NCI-H2081 (cell line): ENCODE results near the gene RHEB.

ENCODE experiments used
- DNase-seq, 2 experiments: peaks; one replicate each; lab custom pipeline; 2025; lab: John Stamatoyannopoulos, UW

RHEB gene

DNA sequence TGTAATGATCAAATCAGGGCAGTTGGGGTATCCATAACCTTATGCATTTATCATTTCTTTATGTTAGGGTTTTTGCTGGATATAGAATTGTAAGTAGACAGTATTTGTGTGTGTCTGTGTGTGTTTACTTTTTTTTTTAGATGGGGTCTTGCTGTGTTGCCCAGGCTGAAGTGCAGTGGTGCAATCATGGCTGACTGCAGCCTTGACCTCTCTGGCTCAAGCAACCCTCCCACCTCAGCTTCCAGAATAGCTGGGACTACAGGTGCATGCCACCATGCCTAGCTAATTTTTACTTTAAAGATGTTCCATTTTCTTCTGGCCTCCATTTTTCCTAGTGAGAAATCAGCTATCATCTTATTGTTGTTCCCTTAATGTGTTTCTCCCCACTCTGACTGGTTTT, 10.1 kb upstream of the RHEB start:
- DNase-seq = no peak

DNA sequence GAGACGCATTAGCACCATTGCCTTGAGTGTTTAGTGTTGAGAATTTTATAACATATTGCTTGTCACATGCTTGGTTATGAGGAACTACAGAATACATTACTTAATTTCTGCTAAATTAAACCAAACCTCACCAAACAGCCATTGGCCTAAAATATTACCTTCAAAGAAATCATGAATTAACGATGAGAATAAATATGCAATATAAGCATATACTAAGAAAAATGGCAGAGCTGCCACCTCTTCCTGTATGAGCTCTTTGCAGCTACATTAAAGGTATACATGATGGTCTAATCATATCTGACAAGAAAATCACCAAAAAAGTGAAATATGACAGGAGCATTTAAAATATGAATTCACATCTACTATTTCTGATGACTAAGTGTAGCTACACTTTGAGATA, 5.2 kb upstream of the RHEB start:
- no peak for DNase-seq

DNA sequence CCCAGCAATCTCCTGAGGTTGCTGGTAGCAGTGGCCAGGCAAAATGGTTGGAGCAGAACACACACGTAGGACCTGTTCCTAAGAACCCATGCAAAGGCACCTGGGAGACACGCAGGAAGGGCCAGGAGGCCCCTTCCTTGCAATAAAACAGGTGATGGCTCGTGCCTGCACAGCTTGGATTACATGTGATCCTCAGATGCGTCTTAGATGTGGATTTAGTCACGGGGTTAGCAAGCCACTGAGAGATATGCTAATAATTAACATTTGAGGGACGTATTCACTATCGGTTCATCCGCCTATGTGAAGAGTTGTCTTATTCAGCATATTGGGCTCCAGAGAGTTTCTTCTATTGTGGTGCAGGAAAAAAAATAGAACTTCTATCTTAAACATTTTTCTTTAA, 4.6 kb upstream of the RHEB start:
- DNase-seq = no peak

DNA sequence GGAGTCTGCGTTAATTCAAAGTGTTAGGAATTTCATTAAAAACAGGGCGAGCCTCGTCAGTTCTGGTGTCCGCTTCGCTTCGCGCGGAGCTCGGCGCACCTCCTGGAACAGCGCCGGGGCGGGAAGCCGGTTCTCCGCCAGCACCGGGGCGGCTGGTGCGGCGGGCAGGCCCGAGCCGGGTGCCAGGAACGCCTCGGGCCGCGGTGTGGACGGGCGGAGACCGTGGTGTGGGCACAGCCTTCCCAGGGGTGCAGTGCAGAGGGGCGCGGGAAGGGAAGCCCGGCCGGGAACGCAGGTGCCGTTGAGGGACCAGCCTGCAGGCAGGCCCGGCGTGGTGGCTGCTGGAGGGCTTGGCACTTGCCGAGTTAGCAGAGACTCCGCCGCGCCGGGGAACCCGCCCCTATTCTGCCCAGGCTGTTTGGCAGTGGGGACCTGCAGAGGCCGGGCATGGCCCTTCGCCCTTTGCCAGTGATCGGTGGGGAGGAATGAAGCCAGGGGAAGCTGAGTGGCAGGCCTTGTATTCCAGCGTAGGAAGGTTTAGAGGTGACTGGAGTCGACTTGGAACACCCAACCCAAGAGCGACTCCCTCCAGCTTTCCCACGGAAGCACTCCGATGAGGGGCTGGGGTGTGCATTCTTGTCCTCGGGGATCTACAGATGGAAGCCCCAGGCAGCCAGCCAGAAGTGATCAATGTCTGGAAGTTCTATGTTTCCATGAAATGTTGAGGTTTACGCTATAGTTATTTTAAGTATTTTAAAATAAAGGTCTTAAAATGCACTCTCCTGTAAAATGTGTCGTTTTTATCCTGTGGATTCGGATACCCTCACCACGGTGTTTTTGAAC, 945 bp upstream of the RHEB start:
- DNase-seq = no peak

DNA sequence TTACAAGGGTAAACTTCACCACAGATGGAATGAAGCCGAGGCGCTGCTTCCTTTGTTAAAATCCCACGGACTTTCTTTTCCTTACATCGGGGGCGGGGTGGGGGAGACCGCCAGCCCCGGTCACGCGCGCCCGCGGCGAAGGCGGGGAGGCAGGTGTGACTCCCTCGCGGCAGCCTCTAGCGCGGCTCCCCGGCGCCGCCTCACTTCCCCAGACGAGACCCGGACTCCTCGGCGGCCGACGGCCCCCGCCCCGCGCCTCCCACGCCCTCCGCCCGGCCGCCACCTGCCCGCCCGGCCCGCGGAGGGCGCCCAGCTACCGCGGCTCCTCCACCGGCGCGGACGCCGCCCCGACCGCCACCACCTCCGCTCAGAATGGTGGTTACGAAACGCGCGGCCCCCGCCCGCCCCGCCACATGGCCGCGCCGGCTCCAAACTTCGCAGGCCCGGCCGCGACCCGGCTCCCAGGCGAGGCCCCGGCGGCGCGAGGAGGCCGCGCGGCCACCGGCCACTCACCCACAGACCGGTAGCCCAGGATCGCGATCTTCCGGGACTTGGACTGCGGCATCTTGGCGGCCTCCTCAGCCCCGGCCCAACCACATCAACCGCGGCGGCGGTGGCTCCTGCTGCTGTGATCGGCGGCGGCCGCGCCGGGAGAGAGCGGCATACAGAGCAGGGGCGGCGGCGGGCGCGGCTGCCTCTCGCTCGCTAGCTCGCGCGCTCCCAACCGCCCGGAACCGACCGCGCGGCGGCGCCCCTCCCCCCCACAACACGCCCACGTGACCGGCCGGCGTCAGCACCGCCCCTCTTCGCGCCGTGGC, 539 bp downstream of the RHEB start:
- DNase-seq = peak; percentile 35 to 36

DNA sequence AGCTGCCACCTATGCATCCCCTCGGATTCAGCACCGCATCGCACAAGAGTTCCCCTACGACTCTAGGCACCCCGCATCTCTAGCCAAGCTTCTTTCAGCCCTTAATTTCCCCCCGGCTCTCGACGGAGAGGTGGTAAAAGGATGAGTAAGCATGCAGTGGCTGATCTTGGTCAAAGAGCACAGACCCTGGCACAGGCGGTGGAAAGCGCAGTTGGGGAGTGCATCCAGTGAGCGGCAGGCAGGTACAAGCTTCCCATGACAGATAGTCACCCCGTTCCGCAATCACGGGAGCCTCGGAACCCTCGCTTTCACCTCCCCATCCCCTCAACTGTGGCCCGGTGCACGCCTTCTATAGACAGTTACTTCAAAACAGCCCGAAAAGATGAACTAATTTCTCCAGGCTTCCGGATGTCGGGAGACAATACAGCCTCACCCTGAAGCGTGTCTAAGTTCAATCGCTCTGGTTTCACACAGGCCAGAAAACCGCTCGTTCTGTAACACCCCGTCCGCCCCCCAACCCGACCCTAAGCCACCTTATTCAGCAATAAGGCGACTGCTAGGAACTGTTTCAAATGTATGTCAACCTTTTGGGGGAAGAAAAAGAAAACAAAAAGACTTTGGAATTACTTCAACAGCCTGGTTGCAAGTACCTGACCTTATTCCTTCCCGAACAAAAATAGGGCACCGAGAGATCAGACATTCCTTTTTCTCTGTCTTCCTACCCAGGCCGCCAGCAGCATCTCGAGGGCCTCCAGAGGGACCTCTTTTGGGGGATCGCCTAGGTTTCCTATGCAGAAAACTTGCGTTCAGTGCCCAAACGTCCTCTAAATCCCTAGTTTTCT, 1.4 kb downstream of the RHEB start:
- DNase-seq = peak; percentile 38 to 65

DNA sequence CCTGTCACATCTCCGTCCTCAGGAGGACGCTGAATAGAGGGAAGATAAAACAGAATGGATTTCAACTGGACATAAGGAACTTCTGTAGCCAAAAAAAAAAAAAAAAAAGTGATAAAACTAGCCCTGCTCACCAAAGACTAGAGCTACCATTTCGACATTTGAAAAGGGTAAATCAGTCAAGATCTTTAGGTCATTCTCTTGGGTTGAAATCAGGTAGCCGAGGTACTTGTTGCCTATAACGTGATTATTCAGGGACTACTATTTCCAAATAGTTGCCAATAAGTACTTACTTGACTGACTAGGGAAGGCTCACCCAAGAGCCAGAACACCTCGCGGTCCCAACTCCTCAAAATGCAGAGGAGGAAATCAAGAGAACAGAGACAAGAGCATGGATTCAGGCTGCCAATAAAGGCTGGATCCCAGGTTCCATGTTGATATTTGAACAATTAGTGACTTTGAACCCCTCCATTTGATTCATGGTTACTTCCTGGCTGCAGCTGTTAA, 2.0 kb downstream of the RHEB start:
- no peak for DNase-seq

DNA sequence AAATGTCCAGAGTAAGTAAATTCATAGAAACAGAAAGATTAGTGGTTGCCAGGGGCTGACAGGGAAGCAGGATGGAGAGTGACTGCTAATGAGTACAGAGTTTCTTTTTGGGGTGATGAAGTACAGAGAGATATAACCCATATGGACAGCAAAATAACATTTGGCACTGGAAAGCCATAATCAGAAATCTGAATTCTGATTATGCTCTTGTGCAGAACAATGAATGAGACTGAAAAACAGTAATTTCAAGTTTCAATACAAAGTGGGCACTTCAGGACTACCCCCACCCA, 4.5 kb downstream of the RHEB start:
- no peak for DNase-seq

DNA sequence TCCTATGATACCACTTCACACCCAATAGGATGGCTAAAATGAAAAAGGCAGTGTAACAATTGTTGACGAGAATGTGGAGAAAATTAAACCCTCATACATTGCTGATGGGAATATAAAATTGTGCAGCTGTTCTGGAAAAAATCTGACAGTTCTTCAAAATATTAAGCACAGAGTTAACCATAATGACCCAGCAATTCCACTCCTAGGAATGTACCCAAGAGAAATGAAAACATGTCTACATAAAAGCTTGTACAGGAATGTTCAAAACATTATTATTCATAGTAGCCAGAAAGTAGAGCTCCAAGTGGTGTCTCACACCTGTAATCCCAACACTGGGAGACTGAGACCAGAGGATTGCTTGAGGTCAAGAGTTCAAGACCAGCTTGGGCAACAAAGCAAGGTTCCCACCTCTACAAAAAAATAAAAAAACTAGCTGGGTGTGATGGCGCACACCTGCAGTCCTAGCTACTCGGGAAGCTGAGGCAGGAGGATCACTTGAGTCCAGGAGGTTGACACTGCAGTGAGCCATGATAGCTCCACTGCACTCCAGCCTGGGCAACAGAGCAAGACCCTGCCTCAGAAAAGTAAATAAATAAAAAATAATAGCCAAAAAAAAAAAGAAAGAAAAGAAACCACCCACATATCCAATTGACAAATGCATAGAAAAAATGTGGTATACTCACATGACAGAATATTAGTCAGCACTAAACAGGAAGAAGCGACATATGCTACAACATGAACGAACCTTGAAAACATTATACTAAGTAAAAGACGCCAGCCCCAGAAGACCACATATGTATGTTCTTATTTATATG, 5.0 kb downstream of the RHEB start:
- DNase-seq = no peak

DNA sequence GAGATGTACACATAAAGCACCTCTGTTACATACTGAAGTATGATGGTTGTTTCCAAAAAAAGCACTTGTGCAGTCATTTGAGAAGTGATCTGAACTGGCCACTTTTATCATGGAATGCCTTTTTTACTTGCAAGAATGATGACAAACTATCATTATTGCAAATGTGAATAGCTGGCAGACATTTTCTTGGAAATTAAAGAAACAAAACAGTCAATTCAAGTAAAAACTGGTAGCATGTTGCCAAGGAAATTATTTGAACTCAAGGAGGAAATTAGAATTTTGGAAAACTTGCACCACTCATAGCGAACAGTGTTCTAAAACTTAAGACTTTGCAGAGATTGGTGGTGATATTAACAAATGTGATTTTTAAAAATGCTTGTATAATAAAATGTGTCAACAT, 6.6 kb downstream of the RHEB start:
- DNase-seq = no peak

DNA sequence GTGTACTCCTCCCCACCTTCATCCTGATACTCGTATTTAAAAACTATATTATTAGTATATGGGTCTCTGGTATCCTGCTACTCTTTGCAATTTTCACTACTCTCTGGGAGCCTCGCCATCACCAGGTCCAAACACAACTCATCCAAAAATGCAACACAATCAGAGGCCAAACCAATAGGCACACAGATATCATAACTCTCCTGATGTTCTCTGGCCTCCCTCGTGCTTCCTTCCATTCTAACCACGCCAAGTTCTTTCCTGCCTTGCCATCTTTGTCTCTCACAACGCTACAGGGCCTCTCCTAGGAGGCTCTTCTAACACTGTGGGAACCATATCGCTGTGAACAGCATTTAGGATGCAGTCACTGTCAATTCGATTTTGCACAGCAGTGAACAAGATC, 7.3 kb downstream of the RHEB start:
- no peak for DNase-seq

DNA sequence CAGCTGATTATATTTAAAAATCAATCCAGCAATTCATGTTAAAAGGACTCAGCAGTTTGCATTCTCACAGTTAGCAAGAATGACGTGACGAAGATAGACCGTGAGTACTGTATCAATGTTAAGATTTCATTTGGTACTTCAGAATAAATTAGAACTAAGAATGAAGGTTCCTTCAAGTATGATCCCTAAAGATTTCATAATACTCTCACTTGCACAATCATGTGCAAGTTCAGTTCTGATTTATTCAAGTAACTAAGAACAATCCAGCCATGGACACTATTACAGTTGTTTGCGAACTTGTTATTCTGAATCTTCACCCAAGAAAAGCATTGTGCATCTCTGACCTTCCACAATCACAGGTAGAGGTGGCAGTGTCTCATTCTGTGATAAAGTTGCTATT, 7.7 kb downstream of the RHEB start:
- DNase-seq = no peak

DNA sequence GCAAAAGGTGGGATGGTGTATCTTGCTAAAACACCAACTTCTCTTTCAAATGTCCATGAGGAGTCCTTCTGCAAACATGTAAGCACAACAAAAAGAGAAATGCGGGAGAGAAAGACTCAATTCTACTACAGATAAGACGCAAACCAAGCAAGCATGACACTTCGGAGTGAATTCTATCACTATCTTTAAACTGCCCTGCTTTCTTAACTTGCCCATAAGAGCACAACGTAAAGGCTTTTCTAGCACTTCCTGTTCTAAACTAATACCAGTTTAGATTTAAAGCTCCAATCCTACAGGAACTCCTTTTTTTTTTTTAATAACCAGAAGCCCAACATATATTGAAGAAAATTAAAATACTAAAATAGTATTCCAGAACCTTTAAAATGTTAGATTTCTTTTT, 8.4 kb downstream of the RHEB start:
- DNase-seq = no peak

DNA sequence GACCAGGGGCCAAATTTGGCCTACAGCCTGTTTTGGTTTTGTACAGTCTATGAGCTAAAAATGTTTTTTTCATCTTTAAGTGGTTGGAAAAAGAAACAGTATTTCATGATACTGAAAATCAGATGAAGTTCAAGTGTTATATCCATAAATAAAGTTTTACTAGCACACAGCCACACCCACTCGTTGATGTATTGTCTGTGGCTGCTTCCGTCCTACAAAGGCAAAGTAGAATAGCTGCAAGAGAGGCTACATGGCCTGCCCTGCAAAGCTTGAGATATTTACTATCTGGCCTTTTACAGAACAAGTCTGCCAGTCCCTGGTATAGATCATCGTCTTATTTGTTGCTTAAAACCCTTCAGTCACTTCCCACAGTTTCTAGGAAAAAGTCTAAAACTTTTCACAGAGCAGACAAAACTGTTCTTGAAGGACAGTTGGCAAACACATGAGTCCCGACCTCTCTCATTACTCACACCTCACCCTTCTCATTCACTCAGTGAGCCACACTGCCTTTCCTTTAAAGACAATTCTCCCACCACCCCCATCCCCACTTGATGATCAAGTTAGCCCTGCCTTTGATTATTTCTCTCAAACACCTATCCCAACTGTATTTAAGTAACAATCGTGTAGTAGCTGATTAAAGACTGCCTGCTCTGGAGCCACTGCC, 9.9 kb downstream of the RHEB start:
- DNase-seq = no peak

DNA sequence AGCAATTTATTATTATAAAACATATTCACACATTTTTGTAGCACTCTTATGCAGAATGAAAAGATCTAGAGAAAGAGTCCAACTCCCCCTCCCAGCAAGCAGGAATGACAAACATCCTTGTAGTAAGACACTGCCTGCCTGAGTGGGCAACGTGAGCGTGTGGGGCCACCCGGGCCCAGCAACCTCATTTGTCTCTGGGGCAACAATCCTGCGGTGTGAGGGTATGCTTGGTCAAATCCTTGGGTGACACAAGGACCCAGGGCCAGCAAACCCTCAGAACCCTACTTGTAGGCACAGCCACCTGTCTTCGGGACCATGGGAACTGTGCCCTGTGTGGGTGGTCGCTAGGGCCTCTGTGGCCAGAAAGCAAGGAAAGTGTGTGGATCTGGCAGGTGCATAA, 10.7 kb downstream of the RHEB start:
- no peak for DNase-seq

DNA sequence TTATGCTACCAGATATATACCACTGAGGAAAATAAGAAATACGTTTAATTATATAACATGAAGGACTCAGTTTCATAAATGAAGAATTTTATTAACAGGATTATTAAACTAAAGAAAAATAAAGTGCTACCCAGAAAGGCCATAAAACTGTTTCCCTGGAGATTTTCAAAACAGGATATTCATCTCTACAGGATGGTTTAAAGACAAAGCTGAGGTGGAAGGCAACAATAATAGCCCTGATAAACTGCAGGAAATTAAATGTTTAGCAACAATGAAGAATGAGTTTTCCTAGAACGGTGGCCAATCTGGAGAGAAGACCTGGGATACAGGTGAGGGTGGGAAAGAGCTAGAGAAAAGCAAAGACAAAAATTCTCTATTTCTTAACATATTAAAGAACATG, 11.9 kb downstream of the RHEB start:
- peak in 1 of 2 experiments; percentile 25 for DNase-seq

DNA sequence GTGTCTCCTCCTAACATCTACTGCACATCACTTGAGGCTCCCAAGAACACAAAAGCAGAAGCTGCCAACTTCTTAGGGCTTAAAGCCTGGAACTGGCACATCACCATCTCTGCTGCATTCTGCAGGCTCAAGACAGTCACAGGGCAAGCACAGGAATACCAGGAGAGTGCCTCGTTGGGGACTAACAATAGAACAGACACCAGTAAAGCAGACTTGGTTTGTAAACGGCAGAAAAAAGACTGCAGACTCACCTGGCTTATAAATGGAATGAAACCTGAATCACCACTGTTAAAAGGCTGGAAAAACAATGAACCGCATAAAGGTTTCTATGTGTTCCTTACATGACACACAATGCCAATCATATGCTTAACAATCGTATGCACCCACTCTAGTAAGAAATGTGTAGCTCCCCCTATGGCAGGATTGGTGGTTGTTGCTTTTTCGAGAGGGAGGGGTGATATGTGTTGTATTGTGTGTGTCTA, 12.8 kb downstream of the RHEB start:
- DNase-seq = peak in 1 of 2 experiments; percentile 36

DNA sequence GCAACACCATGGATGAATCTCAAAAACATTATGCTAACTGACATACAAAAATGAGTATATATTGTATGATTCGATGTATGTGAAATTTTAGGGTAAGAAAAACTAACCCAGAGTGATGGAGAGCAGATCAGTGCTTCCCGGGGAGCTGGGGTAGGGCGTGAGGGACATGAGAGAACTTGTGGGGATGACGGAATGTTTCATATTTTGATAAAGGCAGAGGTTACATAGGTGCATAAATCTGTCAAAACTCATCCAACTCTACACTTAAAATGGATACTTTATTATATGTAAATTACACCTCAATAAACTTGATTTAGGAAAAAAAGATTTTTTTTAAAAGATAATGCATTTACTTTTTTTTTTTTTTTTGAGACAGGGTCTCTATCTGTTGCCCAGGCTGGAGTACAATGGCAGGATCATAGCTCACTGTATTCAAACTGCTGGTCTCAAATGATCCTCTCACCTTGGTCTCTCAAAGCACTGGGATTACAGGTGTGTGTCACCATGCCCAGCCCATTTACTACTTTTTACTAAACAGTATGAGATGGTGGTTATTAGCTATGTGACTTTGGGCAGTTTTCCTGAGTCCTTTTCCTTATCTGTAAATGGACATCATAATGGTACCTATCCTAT, 13.7 kb downstream of the RHEB start:
- DNase-seq = no peak

DNA sequence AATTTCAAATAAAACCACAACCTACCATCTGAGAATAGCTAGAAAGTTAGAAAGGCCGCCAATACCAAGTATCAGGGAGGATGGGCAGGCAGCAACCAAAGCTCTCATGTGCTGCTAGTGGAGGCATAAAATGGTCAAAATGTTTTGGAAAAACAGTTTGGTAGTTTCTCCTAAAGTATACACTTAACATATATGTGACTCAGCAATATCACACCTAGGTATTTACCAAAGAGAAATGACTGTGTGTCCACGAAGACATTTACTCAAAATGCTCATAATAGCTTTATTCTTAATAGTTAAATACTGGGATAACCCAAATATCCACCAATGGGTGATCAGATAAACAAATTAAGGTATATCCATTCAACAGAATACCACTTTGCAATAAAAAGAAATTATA, 14.3 kb downstream of the RHEB start:
- no peak for DNase-seq

DNA sequence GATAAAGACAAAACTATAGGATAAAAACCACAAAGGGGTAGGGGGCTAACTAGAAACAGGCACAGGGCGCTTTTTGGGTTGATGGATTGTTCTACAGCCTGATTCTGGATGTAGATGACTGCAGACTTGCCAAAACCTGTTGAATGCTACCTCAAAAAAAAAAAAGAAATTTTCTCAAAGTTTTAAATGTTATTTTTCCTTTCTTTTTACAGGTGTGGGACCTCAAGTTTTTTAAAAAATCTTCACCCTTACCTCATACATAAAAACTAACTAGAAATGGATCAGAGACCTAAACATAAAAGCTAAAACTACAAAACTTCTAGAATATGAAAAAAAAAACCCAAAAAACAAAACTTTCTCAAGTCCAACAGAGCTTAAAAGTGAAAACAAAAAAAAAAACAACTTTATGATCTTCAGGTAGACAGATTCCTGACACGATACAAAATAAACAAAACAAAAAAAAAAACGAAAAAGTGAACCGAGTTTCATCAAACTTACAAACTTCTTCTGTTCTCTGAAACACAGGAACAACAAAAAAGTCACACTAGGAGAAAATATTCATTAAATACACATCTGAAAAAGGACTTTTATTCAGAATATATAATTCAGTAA, 14.9 kb downstream of the RHEB start:
- DNase-seq = no peak
